Esophagus muscularis mucosa (tissue), 4 donors: ENCODE results near the gene FOXO3B. TPM values are rescaled to one million over a fixed set of nuclear protein-coding genes. Genes with fewer than 3 reads are reported as not detected.
A peak's percentile ranks its signal among the peaks of the same experiment; 100 is the strongest.
"Not testable (repeated sequence)": the region's sequence is repeated elsewhere in the genome, so short reads cannot be mapped to it uniquely, and the experiment has no call there.

ENCODE experiments used
- DNase-seq: peaks from one replicate; pipeline ENCODE4 v3.0.0-alpha.2; 2017; ENCODE audit errors: extremely low spot score
- H3K27ac ChIP-seq, 4 donors: fragments of 200-600 bp; sonication (generic); replicated peaks in 1 of 4; 1 replicate in 3 of 4; 2 replicates in 1 of 4; pipeline ENCODE4 v1.5.1; 2016 to 2019; ENCODE audit warnings: mild to moderate bottlenecking in 1 of 4
- H3K27me3 ChIP-seq, 4 donors: fragments of 200-600 bp; sonication (generic); one replicate each; pipeline versions ENCODE4 v1.5.1 to v1.6.0; 2016 to 2019
- H3K36me3 ChIP-seq, 4 donors: fragments of 200-600 bp; sonication (generic); one replicate each; pipeline ENCODE4 v1.5.1; 2016 to 2019
- H3K4me1 ChIP-seq, 4 donors: fragments of 200-600 bp; sonication (generic); one replicate each; pipeline ENCODE4 v1.5.1; 2016 to 2019
- H3K4me3 ChIP-seq, 4 donors: fragments of 200-600 bp; sonication (generic); 1 replicate in 2 of 4; 2 replicates in 2 of 4; pipeline ENCODE4 v1.5.1; 2016 to 2019; ENCODE audit warnings: mild to moderate bottlenecking in 4 of 4, moderate library complexity in 1 of 4
- H3K9me3 ChIP-seq, 4 donors: fragments of 200-600 bp; sonication (generic); 1 replicate in 3 of 4; 2 replicates in 1 of 4; pipeline ENCODE4 v1.5.1; 2016 to 2019
- WGBS: methylation state at CpG from one replicate; pipeline ENCODE4 v1.1.5; 2018; 5-methylcytosine and 5-hydroxymethylcytosine counted together
- intact Hi-C: fragments of 100-400 bp; cut with DNase I; formaldehyde crosslinking; loops from one replicate; pipeline ENCODE4 v1.15.1; 2023
- total RNA-seq, 4 donors: library from RNA; depleted of rRNA; stranded (reverse); fragments of >200 nt; gene quantifications; one replicate each; pipeline versions ENCODE4 v1.1.0 to v1.2.1, GENCODE V29; 2016

Gene FOXO3B
- total RNA-seq, 4 donors from 2014 or later: 5.4 to 8.4 (median 7.9) TPM

DNA sequence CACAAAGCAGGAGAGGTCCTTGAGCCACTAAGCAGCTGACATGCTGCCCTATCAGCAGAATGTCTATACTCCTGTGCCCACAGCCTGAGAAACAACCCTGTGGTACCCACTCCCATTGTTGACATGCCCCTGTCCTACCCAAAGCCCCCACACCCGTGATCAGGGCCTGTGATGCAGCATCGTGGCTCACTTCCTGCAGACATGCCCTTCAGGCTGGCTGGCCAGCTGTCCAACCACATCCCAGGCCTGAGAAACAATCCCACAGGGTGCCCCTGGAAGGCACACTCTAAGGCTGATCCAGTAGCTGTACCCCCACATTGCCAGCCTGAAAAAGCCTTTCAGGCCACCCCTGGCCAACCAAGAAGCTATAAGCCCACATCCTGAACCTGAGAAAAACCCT, 13.0 kb upstream of the FOXO3B start:
- H3K9me3 ChIP-seq, H3K4me3 ChIP-seq, H3K27me3 ChIP-seq, H3K36me3 ChIP-seq, intact Hi-C loops, H3K4me1 ChIP-seq, DNase-seq, H3K27ac ChIP-seq: not testable (repeated sequence)
- WGBS: 67% methylated on average over 2 of the region's 2 CpGs

DNA sequence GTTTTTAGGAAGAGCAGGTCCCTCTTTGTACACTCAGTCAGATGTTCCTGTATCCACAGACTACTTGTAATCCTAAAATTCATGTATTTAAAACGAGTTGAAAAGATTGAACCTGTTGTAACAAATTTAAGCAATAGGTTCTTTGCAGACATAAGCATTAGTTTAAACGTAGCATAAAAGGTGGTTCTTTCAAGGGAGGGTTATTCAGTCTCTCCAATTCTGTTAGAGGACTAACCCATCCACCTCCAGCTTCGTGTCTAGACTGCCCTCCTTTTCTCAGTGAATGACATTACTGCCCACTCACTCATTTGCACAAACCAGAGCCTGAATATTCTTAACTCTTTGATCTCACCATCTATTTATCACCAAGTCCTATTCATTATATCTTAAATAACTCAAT, 554 bp upstream of the FOXO3B start:
- not testable (repeated sequence) for DNase-seq
- peak overlapping the region in 3 of 4 donors; percentile 55 to 69 (median 60) for H3K4me3 ChIP-seq
- H3K27ac ChIP-seq: peak overlapping the region in 2 of 4 donors; percentile 26 to 40

DNA sequence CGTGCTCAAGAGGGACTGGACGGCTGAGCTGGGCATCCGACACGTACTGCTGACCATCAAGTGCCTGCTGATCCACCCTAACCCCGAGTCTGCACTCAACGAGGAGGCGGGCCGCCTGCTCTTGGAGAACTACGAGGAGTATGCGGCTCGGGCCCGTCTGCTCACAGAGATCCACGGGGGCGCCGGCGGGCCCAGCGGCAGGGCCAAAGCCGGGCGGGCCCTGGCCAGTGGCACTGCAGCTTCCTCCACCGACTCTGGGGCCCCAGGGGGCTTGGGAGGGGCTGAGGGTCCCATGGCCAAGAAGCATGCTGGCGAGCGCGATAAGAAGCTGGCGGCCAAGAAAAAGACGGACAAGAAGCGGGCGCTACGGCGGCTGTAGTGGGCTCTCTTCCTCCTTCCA, 4.7 kb downstream of the FOXO3B start:
- peaks cover 0 to 27% (median 10%) of the 10 kb centered on the region in 4 donors for H3K36me3 ChIP-seq
- H3K4me3 ChIP-seq, H3K27ac ChIP-seq, H3K27me3 ChIP-seq, intact Hi-C loops, H3K4me1 ChIP-seq, DNase-seq, H3K9me3 ChIP-seq: not testable (repeated sequence)
- 98% methylated on average over 23 of the region's 29 CpGs for WGBS

More for the DNA sequence above, 554 bp upstream of the FOXO3B start:
- H3K27me3 ChIP-seq, intact Hi-C loops, H3K4me1 ChIP-seq, H3K9me3 ChIP-seq: not testable (repeated sequence)
- H3K36me3 ChIP-seq: peaks cover 0 to 10% (median 0%) of the 10 kb centered on the region in 4 donors
- 9% methylated on average over 3 of the region's 3 CpGs for WGBS

DNA sequence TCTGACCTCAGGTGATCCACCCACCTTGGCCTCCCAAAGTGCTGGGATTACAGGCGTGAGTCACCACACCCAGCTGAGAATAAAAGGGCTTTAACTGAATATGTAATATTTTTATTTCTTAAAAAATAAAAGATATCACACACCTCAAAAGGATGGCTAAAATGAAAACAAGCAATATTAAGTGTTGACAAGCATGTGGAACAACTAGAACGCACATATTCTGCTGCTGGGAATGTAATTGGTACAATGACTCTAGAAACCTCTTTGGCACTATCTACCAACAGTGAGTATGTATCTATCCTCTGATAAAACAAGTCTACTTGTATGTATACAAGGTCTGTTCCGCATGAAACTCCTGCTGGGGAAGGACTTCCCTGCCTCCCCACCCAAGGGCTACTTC, 5.2 kb downstream of the FOXO3B start:
- H3K27me3 ChIP-seq, intact Hi-C loops, DNase-seq, H3K4me1 ChIP-seq, H3K4me3 ChIP-seq, H3K9me3 ChIP-seq, H3K27ac ChIP-seq: not testable (repeated sequence)
- WGBS: 97% methylated on average over 3 of the region's 3 CpGs
- peaks cover 4 to 32% (median 12%) of the 10 kb centered on the region in 4 donors for H3K36me3 ChIP-seq

DNA sequence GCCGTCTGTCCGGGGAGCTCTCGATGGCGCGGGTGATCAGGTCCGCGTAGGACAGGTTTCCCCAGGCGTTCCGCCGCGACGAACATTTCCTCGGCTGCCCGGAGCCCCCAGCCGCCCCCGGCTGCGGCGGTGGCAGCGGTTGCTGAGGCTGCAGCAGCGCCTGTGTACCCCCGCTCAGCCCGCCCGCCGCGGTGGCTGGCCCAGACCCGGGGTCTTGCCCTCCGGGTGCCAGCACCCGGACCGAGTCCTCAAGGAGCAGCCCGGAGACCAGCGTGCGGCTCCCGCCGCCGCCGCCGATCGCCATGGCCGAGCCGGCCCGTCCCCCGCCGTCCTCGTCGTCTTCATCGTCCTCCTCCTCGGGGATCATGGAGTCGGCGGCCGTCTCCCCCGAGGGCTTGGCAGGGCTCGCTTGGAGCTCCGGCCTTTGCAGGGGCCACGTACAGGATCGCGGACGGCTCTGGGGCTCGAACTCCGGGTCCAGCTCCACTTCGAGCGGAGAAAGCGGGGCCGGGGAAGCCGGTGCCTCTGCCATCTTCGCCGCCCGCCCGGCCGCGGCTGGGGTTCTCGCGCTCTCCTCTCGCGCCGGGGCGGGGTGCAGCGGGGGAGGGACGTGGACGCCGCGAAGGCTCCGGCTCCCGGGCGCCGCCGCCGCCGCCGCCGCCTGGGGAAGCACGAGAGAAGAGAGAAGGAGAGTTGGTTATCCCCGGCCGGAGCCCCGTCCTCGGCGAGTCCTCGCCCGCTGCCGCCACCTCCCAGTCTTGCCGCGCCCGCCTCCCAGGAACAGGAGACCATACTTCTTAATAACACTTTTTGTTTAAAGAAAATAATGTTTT, 9.5 kb downstream of the FOXO3B start:
- H3K9me3 ChIP-seq, H3K27ac ChIP-seq, H3K4me3 ChIP-seq, H3K27me3 ChIP-seq, intact Hi-C loops, DNase-seq, H3K4me1 ChIP-seq: not testable (repeated sequence)
- peaks cover 14 to 53% (median 28%) of the 10 kb centered on the region in 4 donors for H3K36me3 ChIP-seq
- WGBS: 96% methylated on average over 19 of the region's 102 CpGs

DNA sequence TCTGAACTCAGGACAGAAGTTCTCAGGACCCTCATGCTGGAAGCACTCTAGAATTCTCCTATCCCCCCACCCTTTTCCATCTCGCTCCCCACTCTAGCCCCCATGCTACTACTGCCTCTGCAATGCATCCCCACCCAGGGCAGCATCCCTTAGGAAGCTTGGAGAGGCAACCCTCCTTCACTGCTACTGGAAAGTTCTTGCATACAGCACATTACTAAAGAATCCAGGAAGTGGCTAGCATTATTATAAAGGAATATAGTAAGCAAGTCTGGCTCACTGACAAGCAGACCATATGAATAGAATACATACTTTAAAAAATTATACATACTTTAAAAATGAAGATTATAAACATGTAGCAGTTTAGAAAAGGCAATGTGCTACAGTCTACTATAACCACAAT, 13.5 kb downstream of the FOXO3B start:
- H3K36me3 ChIP-seq: peaks cover 9 to 43% (median 24%) of the 10 kb centered on the region in 4 donors
- peaks cover 0 to 27% (median 13%) of the 10 kb centered on the region in 4 donors for H3K9me3 ChIP-seq
- intact Hi-C loops, H3K4me1 ChIP-seq, DNase-seq, H3K4me3 ChIP-seq, H3K27ac ChIP-seq, H3K27me3 ChIP-seq: not testable (repeated sequence)
- WGBS: 92% methylated on average over 1 of the region's 1 CpG

DNA sequence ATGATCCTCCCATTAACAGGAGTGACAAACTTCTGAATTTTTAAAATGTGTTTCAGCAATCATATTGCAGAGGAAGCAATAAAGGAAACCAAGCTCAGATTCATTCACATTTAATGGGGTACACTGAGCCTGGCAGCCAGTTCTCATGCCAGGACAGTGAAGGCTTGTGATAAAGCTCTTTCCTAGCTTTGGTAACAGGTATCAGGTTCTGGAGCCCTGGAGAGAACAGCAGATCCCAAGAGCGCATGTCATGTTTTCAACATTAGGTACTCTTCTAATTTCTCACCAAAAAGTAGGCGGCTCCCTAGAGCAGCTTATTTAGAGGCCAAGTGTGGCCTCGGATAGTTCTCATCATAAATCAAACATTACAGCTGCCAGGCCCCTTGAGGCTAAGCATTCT, 14.6 kb downstream of the FOXO3B start:
- intact Hi-C loops, H3K27ac ChIP-seq, H3K27me3 ChIP-seq, DNase-seq, H3K4me1 ChIP-seq, H3K4me3 ChIP-seq: not testable (repeated sequence)
- Histone ChIP-seq H3K9me3 (peaks cover 0 to 38% (median 23%) of the 10 kb centered on the region in 4 donors), H3K36me3 (peaks cover 9 to 38% (median 22%) of the 10 kb centered on the region in 4 donors)
- 93% methylated on average over 3 of the region's 3 CpGs for WGBS

DNA sequence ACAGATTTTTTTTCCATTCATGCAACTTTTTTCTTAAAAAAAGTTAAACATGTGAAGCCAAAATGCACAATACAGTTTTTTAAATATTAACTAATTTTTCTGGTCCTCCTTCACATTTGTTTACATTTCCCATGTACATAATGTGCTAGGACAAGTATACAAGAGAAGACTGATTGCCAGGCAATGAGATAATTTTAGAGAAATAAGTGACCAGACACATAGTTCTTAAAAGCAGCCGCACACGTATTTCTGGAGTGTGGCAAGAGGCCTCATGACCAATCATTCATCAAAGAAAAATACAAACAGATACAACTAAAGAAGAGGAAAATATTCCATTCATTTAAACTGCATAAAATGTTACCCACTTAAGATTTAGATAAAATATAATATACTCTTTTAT, 15.8 kb downstream of the FOXO3B start:
- H3K27ac ChIP-seq, H3K4me1 ChIP-seq, DNase-seq, intact Hi-C loops, H3K4me3 ChIP-seq, H3K27me3 ChIP-seq: not testable (repeated sequence)
- peaks cover 9 to 26% (median 12%) of the 10 kb centered on the region in 4 donors for H3K36me3 ChIP-seq
- WGBS: 93% methylated on average over 2 of the region's 2 CpGs
- H3K9me3 ChIP-seq: peaks cover 0 to 50% (median 35%) of the 10 kb centered on the region in 4 donors

DNA sequence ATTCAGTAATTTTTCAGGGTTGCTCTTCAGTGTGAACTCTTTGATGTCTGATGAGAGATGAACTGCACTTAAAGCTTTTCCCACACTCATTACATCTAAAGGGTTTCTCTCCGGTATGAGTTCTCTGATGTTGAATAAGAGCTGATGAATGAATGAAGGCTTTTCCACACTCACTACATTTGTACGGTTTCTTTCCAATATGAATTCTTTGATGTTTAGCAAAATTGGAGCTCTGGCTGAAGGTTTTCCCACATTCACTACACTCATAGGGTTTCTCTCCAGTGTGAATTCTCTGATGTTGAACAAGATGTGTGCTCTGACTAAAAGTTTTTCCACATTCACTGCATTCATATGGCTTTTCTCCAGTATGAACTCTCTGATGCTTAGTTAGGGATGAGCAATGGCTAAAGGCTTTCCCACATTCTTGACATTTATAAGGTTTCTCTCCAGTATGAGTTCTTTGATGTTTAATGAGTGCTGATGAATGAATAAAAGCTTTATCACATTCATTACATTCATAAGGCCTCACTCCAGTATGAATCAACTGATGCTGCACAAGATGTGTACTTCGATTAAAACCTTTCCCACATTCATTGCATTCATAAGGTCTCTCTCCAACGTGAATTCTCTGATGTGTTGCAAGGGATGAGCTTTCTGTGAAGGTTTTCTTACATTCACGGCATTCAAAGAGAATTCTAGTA, 20.0 kb downstream of the FOXO3B start:
- DNase-seq, H3K36me3 ChIP-seq, intact Hi-C loops, H3K27me3 ChIP-seq, H3K4me1 ChIP-seq, H3K4me3 ChIP-seq, H3K27ac ChIP-seq: not testable (repeated sequence)
- H3K9me3 ChIP-seq: peaks cover 0 to 52% (median 42%) of the 10 kb centered on the region in 4 donors
- WGBS: 95% methylated on average over 5 of the region's 5 CpGs

DNA sequence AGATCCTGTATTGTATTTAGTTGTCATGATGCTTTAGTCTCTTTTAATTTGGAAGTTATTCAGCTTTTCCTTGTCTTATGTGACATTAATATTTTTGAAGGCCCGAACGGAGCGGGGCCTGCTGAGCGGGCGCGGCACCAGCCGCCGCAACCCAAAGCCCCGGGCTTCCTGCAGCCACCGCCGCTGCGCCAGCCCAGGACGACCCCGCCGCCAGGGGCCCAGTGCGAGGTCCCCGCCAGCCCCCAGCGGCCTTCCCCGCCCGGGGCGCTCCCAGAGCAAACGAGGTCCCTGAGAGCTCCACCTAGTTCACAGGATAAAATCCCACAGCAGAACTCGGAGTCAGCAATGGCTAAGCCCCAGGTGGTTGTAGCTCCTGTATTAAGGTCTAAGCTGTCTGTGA, 32.0 kb downstream of the FOXO3B start:
- H3K27me3 ChIP-seq, H3K27ac ChIP-seq, DNase-seq, H3K4me1 ChIP-seq, H3K9me3 ChIP-seq, H3K36me3 ChIP-seq, H3K4me3 ChIP-seq, intact Hi-C loops: not testable (repeated sequence)
- WGBS: 48% methylated on average over 16 of the region's 23 CpGs

DNA sequence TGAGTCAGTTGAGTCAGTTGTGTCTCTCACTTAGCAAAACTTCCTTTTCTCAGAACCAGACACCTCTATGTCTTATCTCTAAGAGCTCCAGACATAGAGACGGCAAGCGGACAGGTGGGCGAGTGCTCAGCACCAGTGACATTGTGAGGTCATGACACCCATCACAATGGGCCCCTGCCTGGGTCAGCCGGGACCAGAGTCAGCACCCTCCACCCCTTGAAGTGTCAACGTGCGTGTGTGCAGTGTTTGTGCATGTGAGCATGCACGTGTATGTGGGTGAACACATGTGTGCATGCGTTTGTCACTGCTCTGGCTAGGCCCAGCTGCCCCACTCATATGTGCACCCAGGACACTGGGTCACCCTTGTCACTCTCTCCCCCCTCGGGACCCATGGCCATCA, 37.8 kb downstream of the FOXO3B start, which contains the start of gene TBC1D28:
Gene TBC1D28 (minus strand): TSS at position 101 of the 400 bp plus-strand sequence. CDS start 3,039 bp downstream, outside the sequence.
- H3K27me3 ChIP-seq, H3K27ac ChIP-seq, H3K9me3 ChIP-seq, H3K4me3 ChIP-seq, H3K4me1 ChIP-seq, H3K36me3 ChIP-seq, intact Hi-C loops, DNase-seq: not testable (repeated sequence)
- WGBS: 100% methylated on average over 2 of the region's 9 CpGs

DNA sequence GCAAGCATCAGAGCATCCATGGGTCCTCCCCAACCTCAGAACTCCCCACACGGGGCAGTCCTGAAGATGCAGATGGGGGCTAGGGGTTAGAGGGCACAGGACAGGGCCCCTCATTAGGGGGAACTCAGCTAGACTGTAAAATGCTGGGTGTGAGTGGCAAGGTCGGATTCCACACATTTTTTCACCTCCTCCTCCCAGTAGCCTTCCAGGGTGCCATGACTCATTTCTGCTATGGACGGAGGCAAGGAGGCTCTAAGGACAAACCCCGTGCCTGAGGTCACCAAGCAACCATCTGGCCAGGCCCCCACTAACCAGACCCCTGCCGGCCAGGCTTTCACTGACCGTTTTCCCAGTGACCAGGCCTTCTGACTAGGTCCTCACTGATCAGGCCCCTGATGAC, 39.0 kb downstream of the FOXO3B start:
- H3K27me3 ChIP-seq, DNase-seq, intact Hi-C loops, H3K4me3 ChIP-seq, H3K9me3 ChIP-seq, H3K36me3 ChIP-seq, H3K27ac ChIP-seq, H3K4me1 ChIP-seq: not testable (repeated sequence)
- WGBS: 29% methylated on average over 1 of the region's 6 CpGs
